Pancreas (tissue), 10 donors: Measurements from ENCODE around the gene ZNF527. TPM values are rescaled to one million over a fixed set of nuclear protein-coding genes. Genes with fewer than 3 reads are reported as not detected.

Experiments used
- ATAC-seq, 4 donors: fragments of 200-7000 bp; cut with Tn5 transposase; one replicate each; pipeline versions ENCODE4 v1.8.0 to v1.9.1; 2020; ENCODE audit warnings: mild to moderate bottlenecking in 4 of 4, moderate library complexity in 4 of 4
- DNase-seq, 6 donors: peaks; one replicate each; pipeline ENCODE4 v3.0.0-alpha.2; 2020
- FAIRE-seq: peaks from 2 replicates; lab custom pipeline; 2012; peaks lifted over from hg19 to GRCh38; lab: Jason Lieb, UNC
- H3K27ac ChIP-seq, 4 donors: fragments of 200-600 bp; sonication (generic); 1 replicate in 3 of 4; 2 replicates in 1 of 4; pipeline versions ENCODE4 v1.5.0 to v1.8.0; 2020
- H3K27me3 ChIP-seq, 4 donors: fragments of 200-600 bp; one replicate each; pipeline ENCODE4 v1.8.0; 2021
- H3K36me3 ChIP-seq, 3 donors: fragments of 200-600 bp; sonication (generic) in 1 of 3; one replicate each; pipeline versions ENCODE4 v1.5.0 to v1.8.0; 2020 to 2021
- H3K4me1 ChIP-seq, 3 donors: fragments of 200-600 bp; one replicate each; pipeline ENCODE4 v1.8.0; 2021
- H3K4me3 ChIP-seq, 4 donors: fragments of 200-600 bp; sonication (generic) in 2 of 4; one replicate each; pipeline versions ENCODE4 v1.5.0 to v1.8.0; 2020 to 2021
- H3K9me3 ChIP-seq, 4 donors: fragments of 200-600 bp; one replicate each; pipeline ENCODE4 v1.8.0; 2021
- WGBS, 2 donors: extraction: QIAGEN DNeasy Blood & Tissue Kit; methylation state at CpG; one replicate each; pipeline ENCODE4 v1.1.7; 2013; 5-methylcytosine and 5-hydroxymethylcytosine counted together
- intact Hi-C, 3 donors: fragments of 100-400 bp; cut with DNase I; formaldehyde crosslinking; loops; one replicate each; pipeline versions ENCODE4 v1.11.1 to v1.14.2; 2022
- polyA plus RNA-seq, 2 donors: library from polyadenylated mRNA; stranded (reverse); fragments of 200-250 nt; gene quantifications; one replicate each; pipeline ENCODE4 v1.2.3, GENCODE V29; 2013
- total RNA-seq, 6 donors: library from RNA; stranded (reverse); fragmentation: NEBNext Ultra II Directional in 4 of 6; extraction: Animal tissue kit (Norgen Biotek cat#: 25700) in 4 of 6; gene quantifications; one replicate each; pipeline versions ENCODE4 v1.2.1 to v1.2.4, GENCODE V29; 2021 to 2023
- TF ChIP-seq, protein P1 (sequence below), 4 donors: fragments of 200-600 bp; sonication (generic) in 3 of 4; IDR thresholded peaks; one replicate each; pipeline versions ENCODE4 v1.5.0 to v1.8.0; 2021; ENCODE audit warnings: antibody characterized with exemption in 4 of 4
- donor health status: healthy with polysubstance abuse.
- donor health status: DM: no; HTN: no; CAD: no; lungs with moderate emphysema.
- donor health status: DM: no; HTN: no; CAD: no.
- donor health status: control.
- donor health status: control.
- donor health status: Bipolar disorder and iron deficiency.
- donor health status: DM: yes; HTN: yes; CAD: no.
- donor health status: DM: no; HTN: no; CAD: no.
- donor health status: DM: no; HTN: no; CAD: no.
- donor health status: DM: yes; HTN: yes; CAD: no.

The ZNF527 gene
- total RNA-seq: 1 to 10 TPM; 1.0 to 5.1 (median 2.6) TPM
- 1 to 10 TPM; 2.5 to 3.2 TPM for polyA plus RNA-seq

GRCh38 chr19:37370880-37371661 lies at the start of gene ZNF527:
Gene ZNF527, plus strand, starts transcription at chr19:37371099. Its CDS starts 3,100 bp downstream, at chr19:37374199.
- ATAC-seq: peak; percentile 98 to 100 (median 99)
- intact Hi-C loops: no loop called here
- H3K27me3 ChIP-seq: no peaks in the 10 kb centered on the region
- peaks cover 0 to 7% (median 0%) of the 10 kb centered on the region in 3 donors for H3K4me1 ChIP-seq
- no peaks in the 10 kb centered on the region for H3K9me3 ChIP-seq
- peak within 1 kb of the TSS; percentile 70 to 82 (median 76) for H3K27ac ChIP-seq
- FAIRE-seq: peak; percentile 91
- WGBS, 2 donors: 1% methylated on average over 58 of the region's 58 CpGs
- TF ChIP-seq, protein P1, sequence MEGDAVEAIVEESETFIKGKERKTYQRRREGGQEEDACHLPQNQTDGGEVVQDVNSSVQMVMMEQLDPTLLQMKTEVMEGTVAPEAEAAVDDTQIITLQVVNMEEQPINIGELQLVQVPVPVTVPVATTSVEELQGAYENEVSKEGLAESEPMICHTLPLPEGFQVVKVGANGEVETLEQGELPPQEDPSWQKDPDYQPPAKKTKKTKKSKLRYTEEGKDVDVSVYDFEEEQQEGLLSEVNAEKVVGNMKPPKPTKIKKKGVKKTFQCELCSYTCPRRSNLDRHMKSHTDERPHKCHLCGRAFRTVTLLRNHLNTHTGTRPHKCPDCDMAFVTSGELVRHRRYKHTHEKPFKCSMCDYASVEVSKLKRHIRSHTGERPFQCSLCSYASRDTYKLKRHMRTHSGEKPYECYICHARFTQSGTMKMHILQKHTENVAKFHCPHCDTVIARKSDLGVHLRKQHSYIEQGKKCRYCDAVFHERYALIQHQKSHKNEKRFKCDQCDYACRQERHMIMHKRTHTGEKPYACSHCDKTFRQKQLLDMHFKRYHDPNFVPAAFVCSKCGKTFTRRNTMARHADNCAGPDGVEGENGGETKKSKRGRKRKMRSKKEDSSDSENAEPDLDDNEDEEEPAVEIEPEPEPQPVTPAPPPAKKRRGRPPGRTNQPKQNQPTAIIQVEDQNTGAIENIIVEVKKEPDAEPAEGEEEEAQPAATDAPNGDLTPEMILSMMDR (IDR thresholded peaks at IDR 0.05): no peak
- H3K4me3 ChIP-seq: peak within 1 kb of the TSS; percentile 41 to 78 (median 63)
- H3K36me3 ChIP-seq: peaks cover 0 to 15% (median 6%) of the 10 kb centered on the region in 3 donors
- peak; percentile 96 to 99 (median 96) for DNase-seq

DNA sequence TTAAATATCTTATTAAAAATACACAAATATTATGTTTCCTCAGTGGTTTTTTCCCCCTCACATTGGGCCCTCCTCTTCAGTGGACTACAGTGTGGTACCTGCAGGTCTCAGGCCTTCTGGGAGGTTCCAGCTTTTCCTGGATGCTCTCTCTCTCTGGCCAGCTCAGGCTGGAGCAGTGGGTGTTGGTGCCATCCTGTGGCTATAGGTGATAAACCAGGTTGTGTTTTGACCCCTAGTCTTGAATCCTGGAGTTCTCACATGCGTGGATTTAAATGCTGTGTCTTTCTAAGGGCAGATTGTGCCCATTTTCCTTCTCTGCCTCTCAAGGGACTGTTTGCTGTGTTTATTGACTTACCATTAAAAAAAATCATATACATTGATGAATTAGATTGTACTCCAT lies 41.2 kb upstream of the ZNF527 start:
- WGBS, 2 donors: 76 to 81% methylated on average over 1 of the region's 1 CpG
- TF ChIP-seq, protein P1 (IDR thresholded peaks at IDR 0.05): no peak
- ATAC-seq (no peak), DNase-seq (no peak), FAIRE-seq (no peak)
- H3K9me3 ChIP-seq: no peaks in the 10 kb centered on the region
- no peaks in the 10 kb centered on the region for H3K4me1 ChIP-seq
- intact Hi-C loops: no loop called here
- H3K27me3 ChIP-seq: no peaks in the 10 kb centered on the region
- H3K4me3 ChIP-seq: no peak overlapping the region
- H3K27ac ChIP-seq: no peak overlapping the region
- H3K36me3 ChIP-seq: peaks cover 2 to 24% (median 2%) of the 10 kb centered on the region in 3 donors

DNA sequence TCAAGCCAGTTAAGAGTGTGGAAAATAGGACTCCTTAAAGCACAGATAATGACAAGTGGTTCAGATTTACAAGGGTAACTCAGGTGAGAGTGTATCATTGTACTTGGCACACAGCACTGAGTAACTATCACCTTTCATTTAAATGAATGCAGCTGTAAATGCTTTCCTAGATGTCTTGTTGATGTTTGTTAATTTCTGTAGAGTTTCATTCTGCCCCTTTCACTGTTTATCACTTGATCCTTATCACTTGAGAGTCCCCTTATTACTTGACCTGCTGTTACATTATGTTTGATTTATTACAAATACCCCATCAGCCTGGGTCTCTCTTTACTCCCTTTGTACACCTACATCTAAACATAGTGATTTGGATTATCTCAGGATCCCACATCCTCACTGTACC lies 38.1 kb upstream of the ZNF527 start:
- DNase-seq (no peak), FAIRE-seq (no peak), ATAC-seq (no peak)
- TF ChIP-seq, protein P1 (IDR thresholded peaks at IDR 0.05): no peak
- H3K27ac ChIP-seq: no peak overlapping the region
- H3K27me3 ChIP-seq: no peaks in the 10 kb centered on the region
- H3K4me1 ChIP-seq: peaks cover 0 to 4% (median 0%) of the 10 kb centered on the region in 3 donors
- intact Hi-C loops: no loop called here
- no peak overlapping the region for H3K4me3 ChIP-seq
- H3K36me3 ChIP-seq: peaks cover 0 to 11% (median 2%) of the 10 kb centered on the region in 3 donors
- no peaks in the 10 kb centered on the region for H3K9me3 ChIP-seq

- peaks cover 0 to 11% (median 2%) of the 10 kb centered on the region in 3 donors for H3K36me3 ChIP-seq
- ATAC-seq (no peak), FAIRE-seq (no peak), DNase-seq (no peak)
- peaks cover 0 to 4% (median 0%) of the 10 kb centered on the region in 3 donors for H3K4me1 ChIP-seq
- peak overlapping the region in 2 of 4 donors; percentile 48 to 56 for H3K27ac ChIP-seq
- intact Hi-C loops: no loop called here
- no peaks in the 10 kb centered on the region for H3K27me3 ChIP-seq
- H3K4me3 ChIP-seq: no peak overlapping the region
- TF ChIP-seq, protein P1 (IDR thresholded peaks at IDR 0.05): no peak
- H3K9me3 ChIP-seq: no peaks in the 10 kb centered on the region
- WGBS, 2 donors: 70 to 78% methylated on average over 1 of the region's 1 CpG
Observed at GRCh38 chr19:37333457-37333856, 37.4 kb upstream of the ZNF527 start.
